Liver (tissue), 3 donors: ENCODE measurements around the gene HK2.

Experiments used
- CTCF ChIP-seq: fragments of 150-350 bp; IDR thresholded peaks from 2 replicates; pipeline ENCODE4 v1.5.1; 2017; ENCODE audit warnings: improper control_type of control experiment, low read depth, low read length; ENCODE audit not compliant: missing input control
- JUND ChIP-seq, 2 donors: IDR thresholded peaks; 2 replicates each; pipeline ENCODE4 v1.6.1; 2016; ENCODE audit warnings: antibody characterized with exemption in 2 of 2
- TAF1 ChIP-seq: conservative IDR thresholded peaks from 2 replicates; pipeline ENCODE4 v1.6.1; 2016; ENCODE audit warnings: antibody characterized with exemption, mild to moderate bottlenecking
- YY1 ChIP-seq: IDR thresholded peaks from 2 replicates; pipeline ENCODE4 v1.6.1; 2016; ENCODE audit warnings: antibody characterized with exemption, mild to moderate bottlenecking
- ZBTB33 ChIP-seq: IDR thresholded peaks from 2 replicates; pipeline ENCODE4 v1.6.1; 2016; ENCODE audit warnings: antibody characterized with exemption
- TF ChIP-seq, protein P1 (sequence below): IDR thresholded peaks from 2 replicates; pipeline ENCODE4 v1.6.1; 2016; ENCODE audit warnings: antibody characterized with exemption, mild to moderate bottlenecking
- donor health status: healthy.
- donor health status: healthy.

DNA sequence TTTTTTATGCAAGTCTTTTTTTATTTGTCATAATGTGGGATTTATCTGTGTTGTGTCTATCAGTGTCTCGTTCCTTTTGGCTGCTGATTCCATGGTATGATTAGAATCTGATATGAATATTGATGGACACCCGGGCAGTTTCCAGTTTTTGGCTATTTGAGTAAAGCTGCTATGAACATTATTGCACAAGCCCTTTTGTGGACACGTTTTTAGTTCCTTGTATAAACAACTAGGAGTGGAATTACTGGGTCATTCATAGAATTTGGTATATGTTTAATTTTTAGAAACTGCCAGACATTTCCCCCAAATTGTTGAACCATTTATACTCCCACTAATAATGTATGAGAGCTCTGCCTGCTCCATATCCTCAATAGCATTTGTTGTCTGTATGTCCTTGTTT is 26.6 kb downstream of the HK2 start:
- no peak for TF ChIP-seq YY1
- no peak for TF ChIP-seq JUND (IDR thresholded peaks at IDR 0.05)
- TF ChIP-seq CTCF = no peak
- no peak for TF ChIP-seq ZBTB33
- TF ChIP-seq TAF1 = no peak
- TF ChIP-seq, protein P1, sequence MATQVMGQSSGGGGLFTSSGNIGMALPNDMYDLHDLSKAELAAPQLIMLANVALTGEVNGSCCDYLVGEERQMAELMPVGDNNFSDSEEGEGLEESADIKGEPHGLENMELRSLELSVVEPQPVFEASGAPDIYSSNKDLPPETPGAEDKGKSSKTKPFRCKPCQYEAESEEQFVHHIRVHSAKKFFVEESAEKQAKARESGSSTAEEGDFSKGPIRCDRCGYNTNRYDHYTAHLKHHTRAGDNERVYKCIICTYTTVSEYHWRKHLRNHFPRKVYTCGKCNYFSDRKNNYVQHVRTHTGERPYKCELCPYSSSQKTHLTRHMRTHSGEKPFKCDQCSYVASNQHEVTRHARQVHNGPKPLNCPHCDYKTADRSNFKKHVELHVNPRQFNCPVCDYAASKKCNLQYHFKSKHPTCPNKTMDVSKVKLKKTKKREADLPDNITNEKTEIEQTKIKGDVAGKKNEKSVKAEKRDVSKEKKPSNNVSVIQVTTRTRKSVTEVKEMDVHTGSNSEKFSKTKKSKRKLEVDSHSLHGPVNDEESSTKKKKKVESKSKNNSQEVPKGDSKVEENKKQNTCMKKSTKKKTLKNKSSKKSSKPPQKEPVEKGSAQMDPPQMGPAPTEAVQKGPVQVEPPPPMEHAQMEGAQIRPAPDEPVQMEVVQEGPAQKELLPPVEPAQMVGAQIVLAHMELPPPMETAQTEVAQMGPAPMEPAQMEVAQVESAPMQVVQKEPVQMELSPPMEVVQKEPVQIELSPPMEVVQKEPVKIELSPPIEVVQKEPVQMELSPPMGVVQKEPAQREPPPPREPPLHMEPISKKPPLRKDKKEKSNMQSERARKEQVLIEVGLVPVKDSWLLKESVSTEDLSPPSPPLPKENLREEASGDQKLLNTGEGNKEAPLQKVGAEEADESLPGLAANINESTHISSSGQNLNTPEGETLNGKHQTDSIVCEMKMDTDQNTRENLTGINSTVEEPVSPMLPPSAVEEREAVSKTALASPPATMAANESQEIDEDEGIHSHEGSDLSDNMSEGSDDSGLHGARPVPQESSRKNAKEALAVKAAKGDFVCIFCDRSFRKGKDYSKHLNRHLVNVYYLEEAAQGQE = no peak
